Tracheal epithelial cell (primary cell): Measurements from ENCODE around the gene KRTAP19-6. TPM values are rescaled to one million over a fixed set of nuclear protein-coding genes. Genes with fewer than 3 reads are reported as not detected.

Source experiments
- total RNA-seq: library from RNA; depleted of rRNA; stranded (reverse); fragments of >200 nt; gene quantifications from 2 replicates; pipeline ENCODE4 v1.2.1, GENCODE V29; 2014

The KRTAP19-6 gene
- total RNA-seq: not detected in 2 replicates

GRCh38 chr21:30541764-30542163 lies at the start of gene KRTAP19-6:
TSS of gene KRTAP19-6 (minus strand) at chr21:30541864. CDS start at chr21:30541833, 31 bp downstream.

GRCh38 chr21:30590297-30590696 lies 48.6 kb upstream of the KRTAP19-6 start, which contains the start of gene KRTAP22-2:
TSS of gene KRTAP22-2 (minus strand) at chr21:30590397.

GRCh38 chr21:30561264-30561895 lies 19.7 kb upstream of the KRTAP19-6 start, which contains the start of gene KRTAP19-7:
TSS of gene KRTAP19-7 (minus strand) at chr21:30561314. CDS start at chr21:30561289, 25 bp downstream.

GRCh38 chr21:30502041-30502440 lies 39.6 kb downstream of the KRTAP19-6 start, which contains the start of gene KRTAP19-5:
TSS of gene KRTAP19-5 (minus strand) at chr21:30502141. CDS start at chr21:30502090, 51 bp downstream.

GRCh38 chr21:30497065-30497464 lies 44.6 kb downstream of the KRTAP19-6 start, which contains the start of gene KRTAP19-4:
TSS of gene KRTAP19-4 (minus strand) at chr21:30497165. CDS start at chr21:30497110, 55 bp downstream.

GRCh38 chr21:30491963-30492428 lies 49.7 kb downstream of the KRTAP19-6 start, which contains the start of gene KRTAP19-3:
TSS of gene KRTAP19-3 (minus strand) at chr21:30492013. CDS start at chr21:30491957, 56 bp downstream.

Other genes with a start within 250 kb of the KRTAP19-6 start
- gene KRTAP26-1, start 221.5 kb downstream of the KRTAP19-6 start, total RNA-seq: not detected in 2 replicates
- gene KRTAP27-1, start 204.2 kb downstream of the KRTAP19-6 start, total RNA-seq: not detected in 2 replicates
- not detected in 2 replicates for gene KRTAP23-1, start 193.3 kb downstream of the KRTAP19-6 start, total RNA-seq
- not detected in 2 replicates for gene KRTAP13-2, start 169.6 kb downstream of the KRTAP19-6 start, total RNA-seq
- not detected in 2 replicates for gene KRTAP13-1, start 145.8 kb downstream of the KRTAP19-6 start, total RNA-seq
- not detected in 2 replicates for gene KRTAP13-3, start 115.9 kb downstream of the KRTAP19-6 start, total RNA-seq
- not detected in 2 replicates for gene KRTAP13-4, start 111.6 kb downstream of the KRTAP19-6 start, total RNA-seq
- gene KRTAP15-1, start 101.6 kb downstream of the KRTAP19-6 start, total RNA-seq: not detected in 2 replicates
- 0.24 TPM in 1 of 2 replicates, not detected in the other for gene KRTAP19-1, start 61.5 kb downstream of the KRTAP19-6 start, total RNA-seq
- not detected in 2 replicates for gene KRTAP19-2, start 54.4 kb downstream of the KRTAP19-6 start, total RNA-seq
- not detected in 2 replicates for gene KRTAP19-3, start 49.9 kb downstream of the KRTAP19-6 start, total RNA-seq
- gene KRTAP19-4, start 44.7 kb downstream of the KRTAP19-6 start, total RNA-seq: not detected in 2 replicates
- not detected in 2 replicates for gene KRTAP19-5, start 39.7 kb downstream of the KRTAP19-6 start, total RNA-seq
- not detected in 2 replicates for gene KRTAP19-7, start 19.4 kb upstream of the KRTAP19-6 start, total RNA-seq
- gene KRTAP22-2, start 48.5 kb upstream of the KRTAP19-6 start, total RNA-seq: not detected in 2 replicates
- not detected in 2 replicates for gene KRTAP6-3, start 50.6 kb upstream of the KRTAP19-6 start, total RNA-seq
- not detected in 2 replicates for gene KRTAP6-2, start 57.0 kb upstream of the KRTAP19-6 start, total RNA-seq
- gene KRTAP22-1, start 59.2 kb upstream of the KRTAP19-6 start, total RNA-seq: not detected in 2 replicates
- gene KRTAP6-1, start 72.1 kb upstream of the KRTAP19-6 start, total RNA-seq: not detected in 2 replicates
- not detected in 2 replicates for gene KRTAP20-1, start 74.6 kb upstream of the KRTAP19-6 start, total RNA-seq
- not detected in 2 replicates for gene KRTAP20-4, start 78.8 kb upstream of the KRTAP19-6 start, total RNA-seq
- gene KRTAP20-2, start 93.3 kb upstream of the KRTAP19-6 start, total RNA-seq: not detected in 2 replicates
- not detected in 2 replicates for gene KRTAP20-3, start 101.0 kb upstream of the KRTAP19-6 start, total RNA-seq
- gene KRTAP21-3, start 176.9 kb upstream of the KRTAP19-6 start, total RNA-seq: not detected in 2 replicates
- gene KRTAP21-2, start 205.4 kb upstream of the KRTAP19-6 start, total RNA-seq: not detected in 2 replicates
- gene KRTAP21-1, start 213.6 kb upstream of the KRTAP19-6 start, total RNA-seq: not detected in 2 replicates